Activated gamma-delta T cell treated with anti-CD3 and anti-CD28 coated beads, Interleukin-2, amount 50 U/mL, for 16 hours (primary cell): ENCODE results near the gene GPR12.
A peak's percentile ranks its signal among the peaks of the same experiment; 100 is the strongest.

Source experiments
- DNase-seq: peaks from one replicate; pipeline ENCODE4 v3.0.0-alpha.2; 2020; ENCODE audit warnings: low read depth

Gene GPR12, protein sequence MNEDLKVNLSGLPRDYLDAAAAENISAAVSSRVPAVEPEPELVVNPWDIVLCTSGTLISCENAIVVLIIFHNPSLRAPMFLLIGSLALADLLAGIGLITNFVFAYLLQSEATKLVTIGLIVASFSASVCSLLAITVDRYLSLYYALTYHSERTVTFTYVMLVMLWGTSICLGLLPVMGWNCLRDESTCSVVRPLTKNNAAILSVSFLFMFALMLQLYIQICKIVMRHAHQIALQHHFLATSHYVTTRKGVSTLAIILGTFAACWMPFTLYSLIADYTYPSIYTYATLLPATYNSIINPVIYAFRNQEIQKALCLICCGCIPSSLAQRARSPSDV

DNA sequence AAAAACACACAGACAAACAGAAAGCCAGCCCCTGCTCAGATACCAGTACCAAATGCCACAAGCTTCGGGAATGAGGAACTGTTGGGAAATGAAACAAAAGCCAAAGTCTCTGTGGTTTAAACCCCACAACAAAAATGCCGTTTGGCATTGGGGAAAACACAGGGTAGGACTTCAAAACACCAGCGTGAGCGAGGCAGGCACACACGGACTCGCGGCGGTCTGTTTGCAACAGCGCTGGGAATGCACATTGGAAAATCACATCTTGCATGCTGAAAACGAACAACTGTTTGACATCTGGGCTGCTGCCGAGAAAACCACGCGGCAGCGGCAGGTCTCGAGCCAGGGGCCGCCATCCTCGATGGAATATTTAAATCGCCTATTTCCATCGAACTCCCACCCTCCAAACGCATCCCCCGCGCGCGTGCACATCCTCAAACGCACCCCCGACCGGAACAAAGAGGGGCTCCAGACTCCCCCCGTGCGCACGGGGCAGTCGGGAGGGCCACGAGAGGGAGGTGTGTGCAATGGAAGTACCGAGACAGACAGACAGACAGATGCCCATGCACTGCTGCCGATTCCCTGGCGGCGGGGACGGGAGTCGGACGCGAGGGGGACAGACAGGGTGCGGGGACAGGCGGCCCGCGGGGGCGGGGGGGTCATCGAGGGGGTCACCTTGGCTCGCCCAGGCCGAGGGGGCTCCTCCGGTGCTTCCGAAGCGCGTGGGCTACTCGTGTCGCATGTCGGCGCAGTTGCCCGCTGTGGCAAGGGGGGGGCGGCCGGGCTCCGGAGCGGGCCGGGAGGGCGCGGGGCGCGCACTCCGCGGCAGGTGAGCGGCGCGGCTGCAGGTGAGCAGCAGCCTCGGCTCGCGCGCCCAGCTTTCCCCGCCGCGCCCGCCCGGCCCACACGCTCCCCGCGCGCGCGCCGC, at the start of gene GPR12:
GPR12 (minus strand) TSS at position 880 of the 925 bp plus-strand sequence. CDS start 959 bp downstream, outside the sequence.
- DNase-seq: no peak

DNA sequence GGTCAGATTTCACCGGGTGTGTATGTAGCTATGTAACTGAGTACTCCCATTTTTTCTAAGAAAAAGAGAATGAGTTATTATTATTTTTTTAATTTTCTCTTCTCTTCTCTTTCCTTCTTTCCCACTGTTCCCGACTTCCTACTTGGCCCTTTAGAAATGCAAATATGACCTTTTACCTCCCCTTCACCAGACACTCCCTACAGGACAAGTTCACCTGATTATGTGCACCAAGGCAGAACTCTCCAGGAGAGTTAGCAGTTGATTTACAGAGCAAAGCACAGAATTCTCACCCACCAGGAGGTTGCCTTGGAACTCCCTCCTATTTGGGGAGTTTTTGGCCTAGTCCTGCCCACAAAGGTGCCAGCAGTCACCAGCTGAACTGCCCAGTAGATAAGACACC, 49.5 kb upstream of the GPR12 start:
- DNase-seq: no peak

DNA sequence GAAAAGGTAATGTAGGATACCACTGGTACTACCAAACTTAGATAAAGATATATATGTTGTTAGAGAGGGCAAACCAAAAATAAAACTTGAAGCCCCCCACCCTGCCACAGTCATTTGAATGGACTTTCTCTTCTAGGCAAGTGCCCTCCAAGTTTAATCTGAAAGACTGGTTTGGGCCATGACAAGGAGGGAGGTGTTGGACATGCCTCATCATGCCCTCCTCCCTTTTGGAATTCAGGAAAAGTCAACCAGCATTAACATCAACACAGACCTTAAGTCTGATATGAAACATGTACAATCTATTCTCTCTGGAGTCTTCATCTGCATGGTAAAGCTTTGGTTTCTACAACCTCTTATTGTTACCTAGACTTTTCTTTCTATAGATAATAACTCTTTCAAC, 46.3 kb upstream of the GPR12 start:
- no peak for DNase-seq

DNA sequence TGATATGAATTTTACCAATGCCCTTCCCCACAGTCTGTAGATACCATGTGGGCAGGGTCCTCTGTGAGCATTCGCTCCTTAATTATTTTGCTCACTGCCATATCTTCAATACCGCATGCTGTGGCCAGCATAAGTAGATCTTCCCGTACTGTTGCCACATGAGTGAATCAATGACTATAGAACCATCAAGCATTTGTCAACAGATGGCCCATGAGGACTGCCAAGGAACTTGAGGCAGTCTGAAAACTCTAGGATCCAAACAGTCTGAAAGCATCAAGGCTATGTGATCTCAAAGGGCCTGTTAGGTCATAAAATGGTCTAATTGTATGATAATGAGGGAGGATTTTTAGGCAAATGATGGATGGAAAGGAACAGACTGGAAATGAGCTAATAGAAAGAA, 27.4 kb upstream of the GPR12 start:
- no peak for DNase-seq

DNA sequence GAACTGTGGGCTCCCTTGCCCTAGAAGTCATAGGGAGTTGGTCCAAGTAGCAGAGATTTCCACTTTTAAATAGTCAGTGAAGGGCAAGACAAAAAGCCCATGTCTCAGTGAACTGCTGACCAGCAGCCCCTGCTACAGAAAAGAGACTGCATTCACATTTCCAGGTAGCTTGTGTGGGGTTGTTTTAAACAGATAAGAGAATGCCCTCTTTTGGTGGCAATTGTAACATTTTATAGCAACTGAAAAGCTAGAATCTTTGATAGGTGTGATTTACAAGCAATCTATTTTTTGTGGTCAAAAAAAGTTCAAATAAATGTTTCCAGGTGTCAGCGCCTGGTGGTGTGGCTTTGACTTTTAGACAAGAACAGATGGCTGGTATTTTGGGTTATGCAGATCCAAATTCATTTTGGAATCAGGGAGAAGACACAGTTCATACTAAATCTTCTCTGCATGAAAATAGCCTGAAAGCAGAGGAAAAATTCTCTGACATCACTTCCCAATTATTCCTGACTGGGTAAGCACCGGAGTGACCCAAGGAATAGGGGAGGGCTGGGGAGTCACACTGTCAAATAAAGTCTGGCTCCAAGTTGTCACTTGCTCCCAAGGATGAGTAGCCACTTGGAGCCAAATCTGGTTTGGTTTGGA, 26.2 kb upstream of the GPR12 start:
- no peak for DNase-seq

DNA sequence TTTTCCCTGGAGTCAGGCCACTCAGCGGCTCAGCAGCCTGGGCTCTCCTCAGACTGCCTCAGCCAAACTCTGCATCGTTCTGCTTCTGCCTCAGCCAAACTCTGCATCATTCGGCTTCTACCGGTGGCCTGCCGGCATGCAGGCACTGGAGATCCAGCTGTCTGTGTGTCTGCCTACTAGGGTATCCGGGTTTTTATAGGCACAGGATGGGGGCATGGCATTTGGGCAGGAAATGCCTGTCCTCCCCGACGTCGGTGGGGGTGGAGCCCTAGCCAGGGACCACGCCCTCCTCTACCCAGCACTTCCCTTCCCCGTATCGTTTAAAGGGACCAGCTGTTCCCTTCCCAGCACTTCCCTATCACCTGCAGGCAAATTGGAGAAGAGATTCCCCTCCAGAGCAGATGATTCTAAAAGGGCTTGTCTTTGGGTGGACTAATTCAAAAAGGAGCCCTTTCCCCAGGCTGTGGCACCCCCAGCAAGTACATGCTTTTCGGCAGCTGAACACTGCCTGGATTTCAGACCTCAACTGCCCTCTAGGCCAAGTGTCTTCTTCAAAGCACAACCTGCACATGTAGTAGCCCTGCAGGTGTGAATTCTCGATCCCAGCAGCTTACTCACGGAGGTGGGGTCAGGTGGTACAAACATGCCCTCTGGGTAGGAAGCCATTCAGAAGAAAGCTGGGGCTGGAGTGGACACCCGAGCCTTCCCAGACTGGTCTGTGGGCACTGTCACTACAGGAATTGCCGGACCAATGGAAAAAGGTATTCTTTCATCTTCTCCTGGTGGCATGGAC, 25.4 kb upstream of the GPR12 start:
- DNase-seq: peak; percentile 29

DNA sequence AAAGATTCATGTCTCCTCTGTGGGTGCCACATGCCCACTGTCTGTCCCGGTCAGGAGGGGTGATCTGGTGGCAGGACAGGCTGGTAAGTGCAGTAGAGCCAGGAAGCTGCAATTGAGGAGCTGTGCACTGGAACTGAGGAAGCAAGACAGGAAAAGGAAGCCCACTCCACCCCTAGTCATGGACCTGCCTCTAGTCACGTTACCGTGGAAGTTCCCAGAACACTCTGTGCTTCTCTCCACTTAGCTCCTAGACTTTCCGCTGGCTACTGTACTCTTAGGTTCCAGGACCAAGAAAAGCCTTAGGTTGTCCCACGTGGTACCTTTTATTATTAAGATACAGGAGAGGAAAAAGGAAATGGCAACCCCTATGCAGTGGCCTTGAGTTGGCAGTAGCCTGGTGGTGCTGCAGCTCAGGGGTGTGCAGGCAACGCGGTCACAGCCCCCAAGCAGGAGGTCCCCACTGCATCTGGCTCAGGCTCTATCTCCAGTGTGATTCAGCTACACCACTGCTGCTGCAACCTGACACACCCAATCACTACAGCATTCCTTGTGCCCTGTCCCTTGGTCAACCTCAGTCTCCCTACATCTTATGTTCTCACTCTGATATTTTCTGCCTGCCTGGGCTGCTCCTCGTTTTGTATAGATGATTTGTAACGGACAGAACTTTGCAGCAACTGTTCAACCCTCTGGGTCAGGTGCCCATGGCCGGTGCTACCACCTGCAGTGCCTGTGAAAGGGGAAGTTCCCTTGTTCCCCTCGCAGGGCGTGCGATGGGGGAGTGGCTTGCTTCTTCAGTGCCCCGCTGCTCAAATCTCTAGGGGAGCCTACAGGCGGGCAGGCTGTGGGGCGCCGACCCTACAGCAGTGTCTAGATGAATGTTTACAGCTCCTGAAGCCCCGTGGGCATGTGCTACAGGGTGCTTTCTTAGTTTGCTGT, 24.4 kb upstream of the GPR12 start:
- DNase-seq: peak; percentile 7

DNA sequence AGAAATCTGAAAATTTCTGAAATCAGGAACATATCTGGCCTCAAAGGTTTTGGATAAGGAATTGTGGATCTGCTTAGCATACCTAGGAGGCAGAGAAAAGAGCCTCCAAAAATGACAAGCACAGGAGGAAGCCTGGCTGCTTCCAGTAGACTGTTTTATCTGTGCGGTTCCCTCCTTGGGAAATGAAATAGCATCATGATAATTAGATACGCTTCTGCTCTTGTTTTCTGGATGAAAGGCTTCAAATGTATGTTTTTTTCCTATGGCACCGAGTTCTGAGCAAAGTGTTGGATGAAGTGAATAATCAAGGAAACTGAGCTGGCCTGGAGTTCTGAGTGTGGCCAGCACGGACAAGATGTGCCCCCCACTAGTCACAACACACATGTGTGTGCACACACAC, 19.8 kb upstream of the GPR12 start:
- no peak for DNase-seq

DNA sequence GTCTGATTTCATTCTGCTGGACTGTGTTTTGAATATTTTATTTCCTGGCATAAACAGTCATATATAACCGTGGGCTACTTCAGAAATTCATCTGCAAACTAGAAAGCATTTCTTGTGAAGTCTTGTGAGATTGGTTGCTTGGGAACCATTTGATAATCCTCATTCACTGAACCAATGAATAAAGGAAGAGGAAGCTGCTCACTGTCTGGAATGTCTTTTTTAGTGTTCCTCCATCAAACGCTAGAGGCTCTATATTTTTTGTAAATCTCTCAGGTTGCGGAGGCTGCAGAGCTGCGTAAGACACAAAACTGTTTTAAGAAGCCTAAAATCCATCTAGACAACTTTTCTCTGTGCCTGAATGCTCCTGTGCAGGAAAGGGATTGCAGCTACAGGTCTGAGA, 18.7 kb upstream of the GPR12 start:
- no peak for DNase-seq

DNA sequence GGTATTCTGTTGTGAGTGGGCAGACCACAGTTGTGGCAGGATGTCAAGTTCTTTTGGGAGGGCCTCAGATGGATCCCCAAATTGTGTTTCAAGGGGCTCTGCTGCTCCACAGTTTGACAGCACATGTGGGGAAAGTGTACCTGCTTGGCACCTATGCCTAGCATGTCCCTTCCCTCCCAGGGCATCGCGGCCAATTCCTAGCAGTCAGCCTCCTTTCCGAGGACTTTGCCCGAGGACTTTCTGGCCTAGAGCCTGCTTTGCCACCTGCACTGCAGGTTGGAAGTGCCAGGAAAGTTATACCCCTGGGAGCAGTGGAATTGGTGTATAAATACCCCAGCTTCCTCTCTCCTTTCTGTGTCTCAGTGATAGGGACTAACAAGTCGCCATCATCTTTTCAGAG, 11.9 kb upstream of the GPR12 start:
- no peak for DNase-seq

DNA sequence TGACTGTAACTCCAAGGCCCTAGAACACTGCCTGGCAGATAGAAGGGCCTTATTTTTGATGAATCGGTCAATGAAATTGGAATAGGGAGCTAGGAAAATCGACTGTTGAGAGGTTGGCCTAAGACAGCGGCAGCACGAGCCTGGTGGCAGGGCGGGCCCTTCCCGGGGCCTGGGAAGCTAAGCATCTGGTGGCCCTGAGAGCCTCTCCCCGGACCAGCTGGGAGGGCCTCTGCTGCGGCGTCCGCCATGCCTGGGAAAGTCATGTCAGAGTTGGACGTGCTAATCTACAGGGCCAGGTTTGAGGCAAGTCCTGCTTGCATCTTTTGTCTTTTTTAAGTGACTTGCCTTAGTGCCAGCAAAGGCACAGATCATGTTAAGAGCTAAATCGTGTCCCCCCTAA, 11.2 kb upstream of the GPR12 start:
- no peak for DNase-seq

DNA sequence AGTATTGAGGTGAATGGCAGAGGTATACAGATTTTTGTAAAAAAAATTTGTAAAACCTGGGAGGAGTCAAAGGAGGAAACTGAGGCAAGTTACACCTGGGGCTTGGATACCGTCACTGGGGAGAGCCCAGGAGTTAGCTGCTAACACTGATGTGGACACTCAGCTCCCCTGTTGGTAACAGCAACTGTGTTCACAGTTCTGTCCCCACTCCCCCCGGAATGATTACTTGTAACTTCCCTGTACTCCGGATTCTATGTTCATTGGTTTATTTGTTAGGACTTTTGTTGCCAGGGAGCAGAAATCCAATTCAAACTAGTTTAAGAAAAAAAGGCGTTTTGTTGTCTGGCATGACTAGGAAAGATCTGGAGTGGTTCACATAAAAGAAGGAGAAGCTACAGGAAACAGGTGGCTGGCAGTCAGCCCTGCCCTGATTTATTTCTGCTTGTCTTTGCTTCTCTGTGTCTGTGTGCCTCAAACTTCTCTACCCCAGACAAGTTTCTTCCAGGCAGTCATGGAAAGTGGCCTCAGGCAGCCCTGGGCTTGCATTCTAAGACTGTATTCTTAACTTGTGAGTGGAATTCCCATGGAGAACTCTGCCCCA, 2.3 kb upstream of the GPR12 start:
- DNase-seq: no peak

DNA sequence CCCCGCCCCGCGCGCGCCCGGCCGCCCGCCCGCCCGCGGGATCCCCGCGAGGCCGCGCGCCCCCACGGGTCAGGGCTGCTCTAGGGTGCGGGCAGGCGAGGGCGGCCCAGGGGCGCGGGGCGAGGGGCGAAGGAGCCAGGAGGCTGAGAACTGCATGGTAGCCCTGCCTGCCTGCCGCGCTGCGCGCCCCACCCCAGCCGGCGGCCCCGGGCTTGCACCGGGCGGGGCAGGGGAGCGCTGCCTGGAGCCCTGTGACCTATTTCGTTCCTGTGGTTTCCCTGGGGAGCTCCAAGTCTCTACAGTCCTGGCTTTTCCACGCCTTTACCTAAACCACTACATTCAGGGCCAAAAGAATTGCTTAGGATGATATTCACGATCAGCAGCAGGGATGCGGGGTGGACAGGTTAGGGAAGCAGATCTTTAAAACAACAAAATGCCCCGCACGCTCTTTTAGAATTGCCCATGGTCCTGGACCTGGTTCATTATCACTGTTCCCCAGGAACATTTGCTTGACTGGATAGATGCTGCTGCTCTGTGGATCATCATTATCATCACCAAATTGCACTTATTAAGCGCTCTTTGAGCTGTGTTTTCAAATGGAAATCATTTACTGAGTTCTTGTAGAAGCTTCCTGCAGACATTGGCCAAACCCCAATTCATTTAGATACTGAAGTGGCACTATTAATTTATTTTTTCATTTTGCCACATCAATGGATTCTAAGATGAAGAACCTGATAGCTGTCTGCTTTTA, 421 bp upstream of the GPR12 start:
- DNase-seq: no peak

DNA sequence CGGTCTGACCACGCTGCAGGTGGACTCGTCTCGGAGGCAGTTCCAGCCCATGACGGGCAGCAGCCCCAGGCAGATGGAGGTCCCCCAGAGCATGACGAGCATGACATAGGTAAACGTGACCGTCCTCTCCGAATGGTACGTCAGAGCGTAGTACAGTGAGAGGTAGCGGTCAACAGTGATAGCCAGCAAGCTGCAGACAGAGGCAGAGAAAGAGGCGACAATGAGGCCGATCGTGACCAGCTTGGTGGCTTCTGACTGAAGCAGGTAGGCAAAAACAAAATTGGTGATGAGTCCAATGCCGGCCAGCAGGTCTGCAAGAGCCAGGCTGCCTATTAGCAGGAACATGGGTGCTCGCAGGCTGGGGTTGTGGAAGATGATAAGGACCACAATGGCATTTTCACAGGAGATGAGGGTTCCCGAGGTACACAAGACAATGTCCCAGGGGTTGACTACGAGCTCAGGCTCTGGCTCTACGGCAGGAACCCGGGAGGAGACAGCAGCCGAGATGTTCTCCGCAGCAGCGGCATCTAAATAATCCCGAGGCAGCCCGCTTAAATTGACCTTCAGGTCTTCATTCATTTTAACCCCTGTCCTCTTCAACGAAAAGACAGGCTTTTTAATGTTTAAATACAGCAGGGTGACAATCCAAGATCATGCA, 1.2 kb downstream of the GPR12 start:
- DNase-seq: no peak

DNA sequence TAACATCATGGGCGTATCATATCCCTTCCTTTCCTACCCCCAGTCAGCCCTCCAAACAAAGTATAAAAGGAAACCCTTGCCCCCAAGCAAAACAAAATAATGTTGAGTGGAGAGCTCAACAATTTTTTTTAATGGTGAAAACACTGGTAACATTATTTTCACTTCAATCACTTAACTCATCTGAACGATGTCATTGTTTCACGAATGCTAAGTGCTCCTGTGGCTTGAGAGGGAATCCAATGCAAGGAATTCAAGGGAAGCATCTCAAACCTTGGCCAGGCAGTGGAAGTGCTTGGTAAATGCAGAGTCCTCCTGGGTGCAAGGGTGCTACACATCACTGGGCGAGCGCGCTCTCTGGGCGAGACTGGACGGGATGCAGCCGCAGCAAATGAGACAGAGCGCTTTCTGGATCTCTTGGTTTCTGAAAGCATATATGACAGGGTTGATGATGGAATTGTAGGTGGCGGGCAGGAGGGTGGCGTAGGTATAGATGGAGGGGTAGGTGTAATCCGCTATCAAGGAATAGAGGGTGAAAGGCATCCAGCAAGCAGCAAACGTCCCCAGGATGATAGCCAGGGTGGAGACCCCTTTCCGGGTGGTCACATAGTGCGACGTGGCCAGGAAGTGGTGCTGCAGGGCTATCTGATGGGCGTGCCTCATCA, 2.0 kb downstream of the GPR12 start:
- no peak for DNase-seq

DNA sequence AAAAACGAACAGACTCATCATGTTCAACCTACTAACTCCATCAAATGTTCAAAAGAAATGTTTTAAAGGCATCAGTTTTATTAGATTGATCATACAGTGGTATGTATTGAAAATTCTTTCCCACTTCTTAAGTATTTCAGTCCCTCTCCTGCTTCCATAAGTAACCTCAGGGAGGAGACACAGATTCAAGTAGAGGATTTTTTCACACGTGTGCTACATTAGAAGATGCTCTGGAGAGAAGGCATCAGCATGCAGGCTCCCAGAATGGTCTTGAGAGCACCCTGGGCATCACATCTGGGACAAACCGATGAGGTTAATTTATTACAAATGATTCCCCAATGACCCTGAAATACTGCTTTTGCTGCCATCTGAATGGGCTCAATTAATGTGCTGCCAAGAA, 3.6 kb downstream of the GPR12 start:
- DNase-seq: no peak

DNA sequence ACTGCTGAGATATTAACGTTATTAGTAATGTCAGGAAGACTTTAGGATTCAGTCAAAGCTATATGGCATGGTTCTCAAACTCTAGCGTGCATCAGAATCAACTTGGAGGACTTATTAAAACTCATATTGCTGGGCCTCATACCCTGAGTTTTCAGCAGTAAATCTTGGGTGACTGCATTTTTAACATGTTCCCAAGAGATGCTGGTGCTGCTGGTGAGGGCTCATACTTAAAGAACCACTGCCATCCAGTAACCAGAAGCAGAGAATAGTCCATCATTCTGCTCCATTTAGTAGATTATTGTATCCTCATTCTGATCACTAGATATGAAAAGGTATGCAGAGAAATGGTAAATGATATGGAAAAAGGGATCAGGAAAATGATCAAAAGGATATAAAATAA, 7.9 kb downstream of the GPR12 start:
- DNase-seq: no peak

DNA sequence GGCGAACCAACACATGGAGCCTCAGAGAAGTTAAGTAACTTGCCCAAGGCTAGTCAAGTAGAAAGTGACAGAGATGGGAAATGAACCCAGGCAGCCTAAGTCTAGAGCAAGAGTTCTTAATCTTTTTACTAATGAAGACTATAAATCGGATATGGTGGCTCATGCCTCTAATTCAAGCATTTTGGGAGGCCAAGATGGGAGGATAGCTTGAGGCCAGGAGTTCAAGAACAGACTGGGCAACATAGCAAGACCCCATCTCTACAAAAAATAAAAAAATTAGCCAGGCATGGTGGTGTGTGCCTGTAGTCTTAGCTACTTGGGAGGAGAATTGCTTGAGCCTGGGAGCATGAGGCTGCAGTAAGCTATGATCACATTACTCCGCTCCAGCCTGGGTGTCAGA, 10.7 kb downstream of the GPR12 start:
- DNase-seq: no peak

DNA sequence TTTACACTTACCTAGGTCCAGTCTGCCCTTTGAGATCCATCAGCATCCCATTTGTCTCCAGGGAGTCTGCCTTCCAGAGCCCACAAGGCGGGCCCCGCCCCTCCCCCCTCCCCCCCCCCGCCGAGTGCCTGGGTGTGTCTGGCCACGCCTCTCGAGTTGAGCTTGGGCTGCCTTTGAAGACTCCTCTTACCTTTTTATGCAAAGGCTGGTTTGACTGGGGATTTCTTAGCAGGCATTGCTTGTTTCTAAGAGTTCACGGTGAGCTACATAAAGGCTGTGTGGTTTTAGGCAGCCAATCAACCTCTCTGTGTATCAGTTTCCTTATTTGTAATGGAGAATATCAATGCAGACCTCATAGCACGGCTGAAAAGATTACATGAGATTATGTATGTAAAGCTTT, 11.3 kb downstream of the GPR12 start:
- DNase-seq: no peak
